Measurements from ENCODE around the gene PBX3.

DNA sequence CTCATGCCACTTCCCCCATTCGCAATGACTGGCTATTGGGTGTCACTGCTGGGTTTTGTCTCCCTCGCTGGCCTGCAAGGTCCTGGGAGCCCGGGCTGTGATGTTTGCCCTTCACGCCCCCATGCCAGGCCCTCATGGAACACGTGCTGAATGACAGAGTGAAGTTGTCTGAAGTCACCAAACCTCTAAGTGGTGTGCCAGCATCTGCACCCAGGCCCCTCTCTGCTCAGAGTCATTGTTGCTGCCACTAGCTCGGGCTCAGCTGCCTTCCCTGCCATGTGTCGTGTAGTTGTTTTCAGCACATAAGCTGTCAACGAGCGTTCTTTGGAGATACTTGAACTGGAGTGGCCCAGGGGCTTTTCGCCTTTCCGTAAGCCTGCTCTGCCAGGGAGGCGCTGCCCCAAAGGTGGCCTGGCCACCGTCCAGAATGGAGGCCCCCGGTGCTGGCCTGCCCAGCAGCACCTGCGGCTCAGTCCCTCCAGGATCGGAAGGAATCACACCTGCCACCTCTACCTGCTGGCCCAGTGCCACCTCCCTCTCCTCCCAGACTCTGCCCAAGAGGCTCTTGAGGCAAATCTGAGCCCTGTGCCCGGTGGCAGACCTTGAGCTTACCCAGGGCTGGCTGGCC lies 250.1 kb downstream of the PBX3 start:
- TF ChIP-seq, protein P1, sequence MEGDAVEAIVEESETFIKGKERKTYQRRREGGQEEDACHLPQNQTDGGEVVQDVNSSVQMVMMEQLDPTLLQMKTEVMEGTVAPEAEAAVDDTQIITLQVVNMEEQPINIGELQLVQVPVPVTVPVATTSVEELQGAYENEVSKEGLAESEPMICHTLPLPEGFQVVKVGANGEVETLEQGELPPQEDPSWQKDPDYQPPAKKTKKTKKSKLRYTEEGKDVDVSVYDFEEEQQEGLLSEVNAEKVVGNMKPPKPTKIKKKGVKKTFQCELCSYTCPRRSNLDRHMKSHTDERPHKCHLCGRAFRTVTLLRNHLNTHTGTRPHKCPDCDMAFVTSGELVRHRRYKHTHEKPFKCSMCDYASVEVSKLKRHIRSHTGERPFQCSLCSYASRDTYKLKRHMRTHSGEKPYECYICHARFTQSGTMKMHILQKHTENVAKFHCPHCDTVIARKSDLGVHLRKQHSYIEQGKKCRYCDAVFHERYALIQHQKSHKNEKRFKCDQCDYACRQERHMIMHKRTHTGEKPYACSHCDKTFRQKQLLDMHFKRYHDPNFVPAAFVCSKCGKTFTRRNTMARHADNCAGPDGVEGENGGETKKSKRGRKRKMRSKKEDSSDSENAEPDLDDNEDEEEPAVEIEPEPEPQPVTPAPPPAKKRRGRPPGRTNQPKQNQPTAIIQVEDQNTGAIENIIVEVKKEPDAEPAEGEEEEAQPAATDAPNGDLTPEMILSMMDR (IDR thresholded peaks at IDR 0.05), result no peak
- no peak for TF ChIP-seq EZH2 (IDR thresholded peaks at IDR 0.05; ENCODE audit: borderline replicate concordance, insufficient read depth, low read depth, low read length, poor library complexity, severe bottlenecking)

All from B cell (primary cell).